Keratinocyte (primary cell): Measurements from ENCODE around the gene ZNF778. TPM values are rescaled to one million over a fixed set of nuclear protein-coding genes. Genes with fewer than 3 reads are reported as not detected.

Experiments used
- DNase-seq: peaks from one replicate; pipeline ENCODE4 v3.0.0-alpha.2; 2011; ENCODE audit warnings: low read depth, missing footprints, low spot score
- FAIRE-seq: peaks from 2 replicates; lab custom pipeline; 2011; peaks lifted over from hg19 to GRCh38; lab: Jason Lieb, UNC
- H2AFZ ChIP-seq: 2 replicates; pipeline ENCODE4 v1.6.0; 2012; ENCODE audit warnings: low read length, control low read depth, inconsistent platforms; ENCODE audit not compliant: control insufficient read depth
- H3K27ac ChIP-seq: 2 replicates; pipeline ENCODE4 v1.5.1; 2011; ENCODE audit warnings: low read length; ENCODE audit not compliant: control insufficient read depth, insufficient read depth
- H3K27me3 ChIP-seq: 3 replicates; pipeline ENCODE4 v1.6.0; 2011; ENCODE audit warnings: low read length; ENCODE audit not compliant: control insufficient read depth, insufficient read depth; ENCODE audit errors: extremely low read depth
- H3K36me3 ChIP-seq, 2 experiments: 2 replicates in 1 of 2; 3 replicates in 1 of 2; pipeline ENCODE4 v1.5.1; 2011; ENCODE audit warnings: low read length in 2 of 2, mild to moderate bottlenecking in 1 of 2; ENCODE audit not compliant: control insufficient read depth in 2 of 2, insufficient read depth in 2 of 2; ENCODE audit errors: extremely low read depth in 1 of 2
- H3K4me1 ChIP-seq: 3 replicates; pipeline ENCODE4 v1.5.1; 2011; ENCODE audit warnings: low read length; ENCODE audit not compliant: control insufficient read depth, insufficient read depth; ENCODE audit errors: extremely low read depth
- H3K4me2 ChIP-seq: 3 replicates; pipeline ENCODE4 v1.6.0; 2011; ENCODE audit warnings: low read depth, low read length; ENCODE audit not compliant: control insufficient read depth, insufficient read depth; ENCODE audit errors: extremely low read depth
- H3K4me3 ChIP-seq, 3 experiments: fragments of 200-600 bp in 1 of 3; sonication (generic) in 1 of 3; 2 replicates in 2 of 3; 3 replicates in 1 of 3; pipeline ENCODE4 v1.5.1; 2011 to 2016; ENCODE audit warnings: low read length in 3 of 3, mild to moderate bottlenecking in 3 of 3, control low read depth in 2 of 3, inconsistent platforms in 1 of 3, low read depth in 1 of 3, mixed read lengths in 1 of 3, mixed run types in 1 of 3, moderate library complexity in 1 of 3; ENCODE audit not compliant: control insufficient read depth in 2 of 3, insufficient read depth in 2 of 3; ENCODE audit errors: extremely low read depth in 1 of 3
- H3K79me2 ChIP-seq: 2 replicates; pipeline ENCODE4 v1.6.0; 2012; ENCODE audit warnings: low read length; ENCODE audit not compliant: control insufficient read depth, insufficient read depth
- H3K9ac ChIP-seq: 3 replicates; pipeline ENCODE4 v1.6.0; 2011; ENCODE audit warnings: low read length; ENCODE audit not compliant: control insufficient read depth, insufficient read depth; ENCODE audit errors: extremely low read depth
- H3K9me1 ChIP-seq: 3 replicates; pipeline ENCODE4 v1.6.0; 2011; ENCODE audit warnings: low read length; ENCODE audit not compliant: control insufficient read depth, insufficient read depth; ENCODE audit errors: extremely low read depth
- H3K9me3 ChIP-seq: 2 replicates; pipeline ENCODE4 v1.5.1; 2012; ENCODE audit warnings: low read depth, low read length; ENCODE audit not compliant: control insufficient read depth
- H4K20me1 ChIP-seq: 3 replicates; pipeline ENCODE4 v1.6.0; 2011; ENCODE audit warnings: low read length; ENCODE audit not compliant: control insufficient read depth, insufficient read depth; ENCODE audit errors: extremely low read depth
- EZH2 ChIP-seq: IDR thresholded peaks from one replicate; pipeline ENCODE4 v1.6.1; 2012; ENCODE audit warnings: inconsistent platforms, mild to moderate bottlenecking, low read length, moderate library complexity
- dilution Hi-C: fragments of 300-500 bp; cut with MboI; formaldehyde crosslinking; loops from one replicate; pipeline ENCODE4 v1.7.0; 2020; ENCODE audit warnings: low sequenced_read_pairs; ENCODE audit not compliant: extremely low pct_ligation_motif_present
- polyA plus RNA-seq, 5 experiments: library from polyadenylated mRNA; depleted of rRNA in 3 of 5; stranded (reverse) in 3 of 5; stranded (forward) in 1 of 5; unstranded in 1 of 5; fragments of >200 nt; gene quantifications; 1 replicate in 1 of 5; 2 replicates in 3 of 5; 3 replicates in 1 of 5; pipeline versions ENCODE4 v1.2.1 to v1.2.3, GENCODE V29; 2011 to 2012; ENCODE audit warnings: missing spikeins in 2 of 5, low read depth in 1 of 5, low replicate concordance in 1 of 5
- TF ChIP-seq, protein P1 (sequence below), 3 experiments: IDR thresholded peaks in 1 of 3; conservative IDR thresholded peaks in 1 of 3; optimal IDR thresholded peaks in 1 of 3; 2 replicates in 2 of 3; 3 replicates in 1 of 3; pipeline versions ENCODE3 to v1.5.1; 2011; ENCODE audit warnings: low read length in 3 of 3, mild to moderate bottlenecking in 3 of 3, moderate library complexity in 2 of 3, control low read depth in 1 of 3, inconsistent platforms in 1 of 3; ENCODE audit not compliant: insufficient read depth in 2 of 3; ENCODE audit errors: extremely low read depth in 1 of 3

Gene ZNF778
- polyA plus RNA-seq, 1 donor (not counting 4 experiments of a cell fraction or from before 2014, with no cell fraction given): 6.2 TPM

DNA sequence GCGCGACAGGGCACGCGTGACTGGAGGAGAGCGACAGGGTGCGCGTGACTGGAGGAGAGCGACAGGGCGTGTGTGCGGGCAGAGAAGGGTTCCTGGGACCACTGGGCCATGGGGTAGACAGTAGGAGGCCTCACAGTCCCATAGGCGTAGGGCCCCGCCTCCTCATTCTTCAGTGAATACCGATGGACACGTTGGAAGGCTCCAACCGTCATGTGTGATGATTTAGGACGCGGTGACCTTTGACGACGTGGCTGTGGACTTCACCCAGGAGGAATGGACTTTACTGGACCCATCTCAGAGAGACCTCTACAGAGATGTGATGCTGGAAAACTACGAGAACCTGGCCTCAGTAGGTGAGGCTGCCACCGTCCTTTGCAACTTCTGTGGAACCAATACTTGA, 5.4 kb downstream of the ZNF778 start:
- H3K36me3 ChIP-seq: peaks cover 33 to 49% of the 10 kb centered on the region in 2 experiments
- no peak overlapping the region for H3K4me2 ChIP-seq
- no peaks in the 10 kb centered on the region for H3K9me1 ChIP-seq
- H3K27ac ChIP-seq: no peak overlapping the region
- H3K4me1 ChIP-seq: peaks cover 3% of the 10 kb centered on the region
- FAIRE-seq (no peak), DNase-seq (no peak)
- H3K79me2 ChIP-seq: peaks cover 15% of the 10 kb centered on the region
- H3K9ac ChIP-seq: no peak overlapping the region
- TF ChIP-seq EZH2: no peak
- TF ChIP-seq, protein P1, sequence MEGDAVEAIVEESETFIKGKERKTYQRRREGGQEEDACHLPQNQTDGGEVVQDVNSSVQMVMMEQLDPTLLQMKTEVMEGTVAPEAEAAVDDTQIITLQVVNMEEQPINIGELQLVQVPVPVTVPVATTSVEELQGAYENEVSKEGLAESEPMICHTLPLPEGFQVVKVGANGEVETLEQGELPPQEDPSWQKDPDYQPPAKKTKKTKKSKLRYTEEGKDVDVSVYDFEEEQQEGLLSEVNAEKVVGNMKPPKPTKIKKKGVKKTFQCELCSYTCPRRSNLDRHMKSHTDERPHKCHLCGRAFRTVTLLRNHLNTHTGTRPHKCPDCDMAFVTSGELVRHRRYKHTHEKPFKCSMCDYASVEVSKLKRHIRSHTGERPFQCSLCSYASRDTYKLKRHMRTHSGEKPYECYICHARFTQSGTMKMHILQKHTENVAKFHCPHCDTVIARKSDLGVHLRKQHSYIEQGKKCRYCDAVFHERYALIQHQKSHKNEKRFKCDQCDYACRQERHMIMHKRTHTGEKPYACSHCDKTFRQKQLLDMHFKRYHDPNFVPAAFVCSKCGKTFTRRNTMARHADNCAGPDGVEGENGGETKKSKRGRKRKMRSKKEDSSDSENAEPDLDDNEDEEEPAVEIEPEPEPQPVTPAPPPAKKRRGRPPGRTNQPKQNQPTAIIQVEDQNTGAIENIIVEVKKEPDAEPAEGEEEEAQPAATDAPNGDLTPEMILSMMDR (optimal IDR thresholded peaks at IDR 0.05 in 1 of 3, IDR thresholded peaks at IDR 0.05 in 1 of 3, conservative IDR thresholded peaks at IDR 0.05 in 1 of 3; ENCODE audit: extremely low read depth in 1 of 3, insufficient read depth in 2 of 3, low read length in 3 of 3): no peak
- no peaks in the 10 kb centered on the region for H4K20me1 ChIP-seq
- H2AFZ ChIP-seq: no peak overlapping the region
- no peaks in the 10 kb centered on the region for H3K27me3 ChIP-seq
- dilution Hi-C loops: no loop called here
- H3K9me3 ChIP-seq: peaks cover 5% of the 10 kb centered on the region
- no peak overlapping the region for H3K4me3 ChIP-seq

DNA sequence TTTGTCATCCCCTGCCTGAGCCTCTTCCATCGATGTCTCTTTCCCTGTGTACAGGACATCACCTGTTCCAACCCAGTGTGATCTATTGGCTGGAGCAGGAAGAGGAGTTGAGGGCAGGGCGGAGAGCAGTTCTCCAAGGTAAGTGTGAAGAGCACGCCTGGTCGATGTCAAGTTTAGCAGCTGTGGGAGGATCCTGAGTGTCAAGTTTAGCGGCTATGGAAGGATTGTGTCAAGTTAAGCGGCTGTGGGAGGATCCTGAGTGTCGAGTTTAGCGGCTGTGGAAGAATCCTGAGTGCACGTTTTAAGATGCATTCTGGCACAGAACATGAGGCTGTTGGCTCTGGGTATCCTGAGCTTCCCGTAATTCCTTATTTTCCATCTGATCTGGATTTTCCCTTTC, 7.2 kb downstream of the ZNF778 start:
- no peak overlapping the region for H3K27ac ChIP-seq
- H3K4me2 ChIP-seq: no peak overlapping the region
- H3K4me3 ChIP-seq: no peak overlapping the region
- FAIRE-seq (no peak), DNase-seq (no peak)
- H3K4me1 ChIP-seq: no peaks in the 10 kb centered on the region
- no peaks in the 10 kb centered on the region for H3K27me3 ChIP-seq
- no peaks in the 10 kb centered on the region for H3K9me1 ChIP-seq
- H3K36me3 ChIP-seq: peaks cover 35 to 59% of the 10 kb centered on the region in 2 experiments
- peaks cover 8% of the 10 kb centered on the region for H3K9me3 ChIP-seq
- H2AFZ ChIP-seq: no peak overlapping the region
- no peak for TF ChIP-seq EZH2
- TF ChIP-seq, protein P1 (optimal IDR thresholded peaks at IDR 0.05 in 1 of 3, IDR thresholded peaks at IDR 0.05 in 1 of 3, conservative IDR thresholded peaks at IDR 0.05 in 1 of 3; ENCODE audit: extremely low read depth in 1 of 3, insufficient read depth in 2 of 3, low read length in 3 of 3): no peak
- dilution Hi-C loops: no loop called here
- peaks cover 3% of the 10 kb centered on the region for H4K20me1 ChIP-seq
- H3K9ac ChIP-seq: no peak overlapping the region
- peaks cover 15% of the 10 kb centered on the region for H3K79me2 ChIP-seq
